ENCODE results near the gene HOXD1. TPM values are rescaled to one million over a fixed set of nuclear protein-coding genes. Genes with fewer than 3 reads are reported as not detected.
A peak's percentile ranks its signal among the peaks of the same experiment; 100 is the strongest.

HOXD1 gene
- total and polyA plus RNA-seq, 2 donors (not counting 3 experiments of a cell fraction or from before 2014, with no cell fraction given): 6.6 to 10.4 TPM

- Histone ChIP-seq H3K4me3 (replicated peaks in 1 of 3; ENCODE audit: insufficient read depth in 1 of 3, low read depth in 1 of 3, low read length in 3 of 3) (no peak overlapping the region), H3K27ac (ENCODE audit: insufficient read depth, low read depth, low read length) (no peak overlapping the region), H4K20me1 (replicated peaks; ENCODE audit: control insufficient read depth, extremely low read depth, insufficient read depth, low read length) (no peaks in the 10 kb centered on the region), H3K36me3 (ENCODE audit: control insufficient read depth in 2 of 2, extremely low read depth in 1 of 2, insufficient read depth in 2 of 2, low read length in 2 of 2) (no peaks in the 10 kb centered on the region), H3K9me1 (replicated peaks; ENCODE audit: control insufficient read depth, extremely low read depth, insufficient read depth, low read length) (no peaks in the 10 kb centered on the region), H3K27me3 (ENCODE audit: control insufficient read depth in 2 of 2, insufficient read depth in 2 of 2, low read length in 2 of 2) (no peaks in the 10 kb centered on the region), H2AFZ (ENCODE audit: low read depth, low read length) (no peak overlapping the region), H3K9ac (replicated peaks; ENCODE audit: extremely low read depth, insufficient read depth, low read length) (no peak overlapping the region), H3K9me3 (replicated peaks; ENCODE audit: control insufficient read depth, insufficient read depth, low read length) (no peaks in the 10 kb centered on the region), H3K4me2 (ENCODE audit: insufficient read depth, low read length) (peak overlapping the region; percentile 49), H3K4me1 (ENCODE audit: control insufficient read depth, extremely low read depth, insufficient read depth, low read length) (peaks cover 27% of the 10 kb centered on the region), H3K79me2 (ENCODE audit: control insufficient read depth, insufficient read depth, low read length) (no peaks in the 10 kb centered on the region)
- ChIA-PET POLR2A (interaction anchor here (1.1 kb wide), 1 partner anchor 13 kb away, joined by 3 read pairs; no protein-coding TSS in a partner anchor), CTCF (interaction anchor here (0.5 to 1.6 kb wide), 7 partner anchors 10 to 461 kb away, joined by 3 to 20 read pairs (median 4); no protein-coding TSS in a partner anchor)
- no peak for FAIRE-seq
- dilution Hi-C loops (cut with MboI; ENCODE audit: extremely low pct_ligation_motif_present, low sequenced_read_pairs) (no loop called here), intact Hi-C loops (cut with micrococcal nuclease) (no loop called here)
- BruUV-seq (replicated peaks): no TSS peak
- DNase-seq (ENCODE audit: low read depth, low spot score): no peak
- no peak for TF ChIP-seq POLR2AphosphoS5 (IDR thresholded peaks at IDR 0.05; ENCODE audit: insufficient read depth, low read depth, low read length)
- TF ChIP-seq POLR2A (IDR thresholded peaks at IDR 0.05; ENCODE audit: low read depth, low read length): no peak
- no peak for TF ChIP-seq MYC (IDR thresholded peaks at IDR 0.05; ENCODE audit: low read depth, low read length)
- no peak for TF ChIP-seq CTCF (IDR thresholded peaks at IDR 0.05; ENCODE audit: extremely low read depth in 1 of 2, insufficient read depth in 1 of 2, low read depth in 1 of 2, low read length in 2 of 2)
- TF ChIP-seq MAX (IDR thresholded peaks at IDR 0.05; ENCODE audit: insufficient read depth, insufficient read length): no peak
- no peak for TF ChIP-seq FOS (IDR thresholded peaks at IDR 0.05; ENCODE audit: borderline replicate concordance, insufficient read depth, low read length)
- TF ChIP-seq EZH2 (IDR thresholded peaks at IDR 0.05; ENCODE audit: borderline replicate concordance, low read depth, low read length, severe bottlenecking): no peak
- no peak for TF ChIP-seq JUN (IDR thresholded peaks at IDR 0.05; ENCODE audit: borderline replicate concordance, insufficient read depth, insufficient read length, low read depth)
- no peak for TF ChIP-seq GATA2 (IDR thresholded peaks at IDR 0.05; ENCODE audit: insufficient read depth, insufficient read length, low read depth, low read length)
Measured at GRCh38 chr2:176193048-176193447, 4.6 kb downstream of the HOXD1 start.

Measured in endothelial cell of umbilical vein (primary cell).